Prostate gland (tissue), 2 donors: ENCODE results near the gene RTBDN. TPM values are rescaled to one million over a fixed set of nuclear protein-coding genes. Genes with fewer than 3 reads are reported as not detected.
A peak's percentile ranks its signal among the peaks of the same experiment; 100 is the strongest.

Experiments
- DNase-seq: peaks from one replicate; pipeline ENCODE4 v3.0.0-alpha.2; 2019; ENCODE audit warnings: low spot score
- H3K27ac ChIP-seq, 2 donors: fragments of 200-600 bp; sonication (generic); 2 replicates each; pipeline ENCODE4 v1.5.1; 2017 to 2019
- H3K27me3 ChIP-seq: fragments of 200-600 bp; sonication (generic); replicated peaks from 2 replicates; pipeline ENCODE4 v1.5.1; 2019; ENCODE audit not compliant: insufficient read depth
- H3K36me3 ChIP-seq, 2 donors: fragments of 200-600 bp; sonication (generic); 1 replicate in 1 of 2; 2 replicates in 1 of 2; pipeline versions ENCODE4 v1.5.1 to v1.8.1; 2017 to 2019
- H3K4me1 ChIP-seq: fragments of 200-600 bp; sonication (generic); replicated peaks from 2 replicates; pipeline ENCODE4 v1.5.1; 2019
- H3K4me3 ChIP-seq, 2 donors: fragments of 200-600 bp; sonication (generic); 2 replicates each; pipeline ENCODE4 v1.5.1; 2017 to 2019
- H3K9me3 ChIP-seq: fragments of 200-600 bp; sonication (generic); 2 replicates; pipeline ENCODE4 v1.5.1; 2017
- POLR2A ChIP-seq: fragments of 450-650 bp; IDR thresholded peaks from one replicate; pipeline ENCODE4 v1.6.1; 2016; ENCODE audit warnings: antibody characterized with exemption, mild to moderate bottlenecking
- POLR2AphosphoS5 ChIP-seq: sonication (generic); formaldehyde crosslinking; IDR thresholded peaks from one replicate; pipeline ENCODE4 v1.6.1; 2017; ENCODE audit warnings: antibody characterized with exemption
- WGBS: methylation state at CpG from one replicate; pipeline ENCODE4 v1.1.5; 2018; 5-methylcytosine and 5-hydroxymethylcytosine counted together
- intact Hi-C: fragments of 100-400 bp; cut with DNase I; formaldehyde crosslinking; loops from one replicate; pipeline ENCODE4 v1.14.2; 2022
- total RNA-seq, 2 donors: library from RNA; depleted of rRNA; stranded (reverse); fragments of >200 nt; gene quantifications; one replicate each; pipeline ENCODE4 v1.1.0, GENCODE V29; 2016
- TF ChIP-seq, protein P1 (sequence below), 4 experiments: fragments of 200-600 bp in 2 of 4; fragments of 450-650 bp in 2 of 4; sonication (generic) in 2 of 4; IDR thresholded peaks; 1 replicate in 3 of 4; 2 replicates in 1 of 4; pipeline ENCODE4 v1.5.1; 2016 to 2019; ENCODE audit warnings: antibody characterized with exemption in 4 of 4, mild to moderate bottlenecking in 2 of 4, moderate library complexity in 2 of 4

Gene RTBDN
- total RNA-seq, 2 donors from 2014 or later = 1.1 TPM; not detected in 1

DNA sequence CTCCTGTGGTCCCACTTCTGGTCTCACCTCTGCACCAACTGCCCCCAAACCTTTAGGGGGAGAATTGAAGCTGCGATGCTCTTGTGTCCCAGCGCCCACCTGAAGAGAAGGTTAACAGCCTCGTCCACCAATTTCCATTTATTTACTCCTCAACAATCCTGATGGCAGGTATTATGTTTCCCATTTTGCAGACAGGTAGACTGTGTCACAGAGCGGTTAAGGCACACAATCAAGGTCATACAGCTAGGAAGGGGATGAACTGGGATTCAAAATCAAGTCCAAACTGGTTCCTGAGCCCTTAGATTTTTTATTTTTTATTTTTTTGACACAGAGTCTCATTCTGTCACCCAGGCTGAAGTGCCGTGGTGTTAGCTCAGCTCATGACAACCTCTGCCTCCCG, 40.7 kb upstream of the RTBDN start:
- WGBS = 96% methylated on average over 6 of the region's 6 CpGs
- Histone ChIP-seq H3K27me3 (no peaks in the 10 kb centered on the region), H3K9me3 (no peaks in the 10 kb centered on the region), H3K27ac (no peak overlapping the region), H3K36me3 (no peaks in the 10 kb centered on the region), H3K4me3 (no peak overlapping the region), H3K4me1 (no peaks in the 10 kb centered on the region)
- intact Hi-C loops = no loop called here
- DNase-seq = no peak
- TF ChIP-seq, protein P1, sequence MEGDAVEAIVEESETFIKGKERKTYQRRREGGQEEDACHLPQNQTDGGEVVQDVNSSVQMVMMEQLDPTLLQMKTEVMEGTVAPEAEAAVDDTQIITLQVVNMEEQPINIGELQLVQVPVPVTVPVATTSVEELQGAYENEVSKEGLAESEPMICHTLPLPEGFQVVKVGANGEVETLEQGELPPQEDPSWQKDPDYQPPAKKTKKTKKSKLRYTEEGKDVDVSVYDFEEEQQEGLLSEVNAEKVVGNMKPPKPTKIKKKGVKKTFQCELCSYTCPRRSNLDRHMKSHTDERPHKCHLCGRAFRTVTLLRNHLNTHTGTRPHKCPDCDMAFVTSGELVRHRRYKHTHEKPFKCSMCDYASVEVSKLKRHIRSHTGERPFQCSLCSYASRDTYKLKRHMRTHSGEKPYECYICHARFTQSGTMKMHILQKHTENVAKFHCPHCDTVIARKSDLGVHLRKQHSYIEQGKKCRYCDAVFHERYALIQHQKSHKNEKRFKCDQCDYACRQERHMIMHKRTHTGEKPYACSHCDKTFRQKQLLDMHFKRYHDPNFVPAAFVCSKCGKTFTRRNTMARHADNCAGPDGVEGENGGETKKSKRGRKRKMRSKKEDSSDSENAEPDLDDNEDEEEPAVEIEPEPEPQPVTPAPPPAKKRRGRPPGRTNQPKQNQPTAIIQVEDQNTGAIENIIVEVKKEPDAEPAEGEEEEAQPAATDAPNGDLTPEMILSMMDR (IDR thresholded peaks at IDR 0.05) = no peak
- no peak for TF ChIP-seq POLR2A
- TF ChIP-seq POLR2AphosphoS5 = no peak

DNA sequence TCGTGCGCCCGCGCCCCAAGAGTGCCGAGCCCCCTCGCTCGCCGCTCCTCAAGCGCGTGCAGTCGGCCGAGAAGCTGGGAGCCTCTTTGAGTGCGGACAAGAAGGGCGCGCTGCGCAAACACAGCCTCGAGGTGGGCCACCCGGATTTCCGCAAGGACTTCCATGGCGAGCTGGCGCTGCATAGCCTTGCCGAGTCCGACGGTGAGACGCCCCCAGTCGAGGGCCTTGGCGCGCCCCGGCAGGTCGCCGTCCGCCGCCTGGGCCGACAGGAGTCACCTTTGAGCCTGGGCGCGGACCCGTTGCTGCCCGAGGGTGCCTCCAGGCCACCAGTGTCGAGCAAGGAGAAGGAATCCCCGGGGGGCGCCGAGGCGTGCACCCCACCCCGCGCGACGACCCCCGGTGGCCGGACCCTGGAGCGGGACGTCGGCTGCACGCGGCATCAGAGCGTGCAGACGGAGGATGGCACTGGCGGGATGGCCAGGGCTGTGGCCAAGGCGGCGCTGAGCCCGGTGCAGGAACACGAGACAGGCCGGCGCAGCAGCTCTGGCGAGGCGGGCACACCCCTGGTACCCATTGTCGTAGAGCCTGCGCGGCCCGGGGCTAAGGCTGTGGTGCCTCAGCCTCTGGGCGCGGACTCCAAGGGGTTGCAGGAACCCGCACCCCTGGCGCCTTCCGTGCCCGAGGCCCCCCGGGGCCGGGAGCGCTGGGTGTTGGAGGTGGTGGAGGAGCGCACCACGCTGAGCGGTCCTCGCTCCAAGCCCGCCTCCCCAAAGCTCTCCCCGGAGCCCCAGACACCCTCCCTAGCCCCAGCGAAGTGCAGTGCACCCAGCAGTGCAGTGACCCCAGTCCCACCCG, 39.7 kb upstream of the RTBDN start:
- intact Hi-C loops = no loop called here
- no peaks in the 10 kb centered on the region for H3K27me3 ChIP-seq
- H3K4me1 ChIP-seq = no peaks in the 10 kb centered on the region
- TF ChIP-seq, protein P1 (IDR thresholded peaks at IDR 0.05) = no peak
- TF ChIP-seq POLR2AphosphoS5 = no peak
- TF ChIP-seq POLR2A = no peak
- no peak overlapping the region for H3K27ac ChIP-seq
- H3K36me3 ChIP-seq = no peaks in the 10 kb centered on the region
- H3K9me3 ChIP-seq = no peaks in the 10 kb centered on the region
- no peak overlapping the region for H3K4me3 ChIP-seq
- no peak for DNase-seq
- WGBS = 92% methylated on average over 76 of the region's 86 CpGs

DNA sequence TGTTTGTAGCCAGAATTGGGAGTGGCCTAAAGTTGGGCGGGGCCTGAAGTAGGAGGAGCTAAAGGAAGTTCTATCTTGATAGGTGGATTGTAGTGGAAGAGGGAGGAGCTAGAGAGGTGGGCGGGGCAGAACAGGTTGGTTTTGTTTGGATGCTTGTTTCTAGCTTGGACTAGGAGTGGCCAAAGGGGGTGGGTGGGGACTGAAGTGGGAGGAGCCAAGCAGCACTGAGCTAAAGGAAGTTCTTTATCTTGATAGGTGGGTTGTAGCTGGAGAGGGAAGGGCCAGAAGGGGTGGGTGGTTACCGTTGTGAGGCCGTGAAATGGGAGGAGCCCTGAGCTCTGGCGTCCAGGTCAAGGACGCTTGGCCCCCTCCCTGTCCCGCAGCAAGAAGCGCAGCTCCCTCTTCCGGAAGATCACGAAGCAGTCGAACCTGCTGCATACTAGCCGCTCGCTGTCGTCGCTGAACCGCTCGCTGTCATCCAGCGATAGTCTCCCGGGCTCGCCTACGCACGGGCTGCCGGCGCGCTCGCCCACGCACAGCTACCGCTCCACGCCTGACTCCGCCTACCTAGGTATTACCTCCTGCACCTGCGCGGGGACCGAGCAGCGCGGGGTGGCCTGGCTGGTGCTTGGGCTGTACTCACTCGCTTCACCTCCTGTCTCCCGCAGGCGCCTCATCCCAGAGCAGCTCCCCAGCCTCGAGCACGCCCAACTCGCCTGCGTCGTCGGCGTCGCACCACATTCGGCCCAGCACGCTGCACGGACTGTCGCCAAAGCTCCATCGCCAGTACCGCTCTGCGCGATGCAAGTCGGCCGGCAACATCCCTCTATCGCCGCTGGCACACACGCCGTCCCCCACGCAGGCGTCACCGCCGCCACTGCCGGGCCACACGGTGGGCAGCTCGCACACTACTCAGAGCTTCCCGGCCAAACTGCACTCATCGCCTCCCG, 38.8 kb upstream of the RTBDN start:
- peak; percentile 35 for DNase-seq
- peak overlapping the region in 1 of 2 donors; percentile 18 for H3K4me3 ChIP-seq
- H3K27me3 ChIP-seq = no peaks in the 10 kb centered on the region
- intact Hi-C loops = no loop called here
- TF ChIP-seq POLR2AphosphoS5 = no peak
- TF ChIP-seq, protein P1 (IDR thresholded peaks at IDR 0.05) = no peak
- no peak for TF ChIP-seq POLR2A
- WGBS = 81% methylated on average over 70 of the region's 70 CpGs
- H3K4me1 ChIP-seq = no peaks in the 10 kb centered on the region
- no peaks in the 10 kb centered on the region for H3K36me3 ChIP-seq
- no peak overlapping the region for H3K27ac ChIP-seq
- H3K9me3 ChIP-seq = no peaks in the 10 kb centered on the region

DNA sequence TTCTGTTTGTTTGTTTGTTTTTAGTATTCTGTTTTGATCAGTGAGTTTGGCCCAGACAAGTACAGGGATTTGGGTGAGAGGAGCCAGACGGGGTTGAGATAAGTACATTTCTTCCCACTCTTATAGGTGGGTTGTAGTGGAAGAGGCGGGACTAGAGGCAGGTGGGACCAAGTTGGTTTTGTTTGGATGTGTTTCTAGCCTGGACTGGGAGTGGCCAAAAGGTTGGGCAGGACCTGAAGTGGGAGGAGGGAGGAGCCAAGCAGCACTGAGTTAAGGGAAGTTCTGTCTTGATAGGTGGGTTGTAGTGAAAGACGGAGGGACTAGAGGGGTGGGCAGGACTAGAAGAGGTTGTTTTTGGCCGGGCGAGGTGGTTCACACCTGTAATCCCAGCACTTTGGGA, 37.9 kb upstream of the RTBDN start:
- no peak for DNase-seq

More for the DNA sequence above, 37.9 kb upstream of the RTBDN start:
- H3K27ac ChIP-seq = no peak overlapping the region
- no peaks in the 10 kb centered on the region for H3K9me3 ChIP-seq
- TF ChIP-seq POLR2A (no peak), POLR2AphosphoS5 (no peak)
- TF ChIP-seq, protein P1 (IDR thresholded peaks at IDR 0.05) = no peak
- 85% methylated on average over 5 of the region's 5 CpGs for WGBS
- no peaks in the 10 kb centered on the region for H3K27me3 ChIP-seq
- intact Hi-C loops = no loop called here
- no peak overlapping the region for H3K4me3 ChIP-seq
- H3K36me3 ChIP-seq = no peaks in the 10 kb centered on the region
- no peaks in the 10 kb centered on the region for H3K4me1 ChIP-seq
